ENCODE data around the gene CC2D1A.

DNA sequence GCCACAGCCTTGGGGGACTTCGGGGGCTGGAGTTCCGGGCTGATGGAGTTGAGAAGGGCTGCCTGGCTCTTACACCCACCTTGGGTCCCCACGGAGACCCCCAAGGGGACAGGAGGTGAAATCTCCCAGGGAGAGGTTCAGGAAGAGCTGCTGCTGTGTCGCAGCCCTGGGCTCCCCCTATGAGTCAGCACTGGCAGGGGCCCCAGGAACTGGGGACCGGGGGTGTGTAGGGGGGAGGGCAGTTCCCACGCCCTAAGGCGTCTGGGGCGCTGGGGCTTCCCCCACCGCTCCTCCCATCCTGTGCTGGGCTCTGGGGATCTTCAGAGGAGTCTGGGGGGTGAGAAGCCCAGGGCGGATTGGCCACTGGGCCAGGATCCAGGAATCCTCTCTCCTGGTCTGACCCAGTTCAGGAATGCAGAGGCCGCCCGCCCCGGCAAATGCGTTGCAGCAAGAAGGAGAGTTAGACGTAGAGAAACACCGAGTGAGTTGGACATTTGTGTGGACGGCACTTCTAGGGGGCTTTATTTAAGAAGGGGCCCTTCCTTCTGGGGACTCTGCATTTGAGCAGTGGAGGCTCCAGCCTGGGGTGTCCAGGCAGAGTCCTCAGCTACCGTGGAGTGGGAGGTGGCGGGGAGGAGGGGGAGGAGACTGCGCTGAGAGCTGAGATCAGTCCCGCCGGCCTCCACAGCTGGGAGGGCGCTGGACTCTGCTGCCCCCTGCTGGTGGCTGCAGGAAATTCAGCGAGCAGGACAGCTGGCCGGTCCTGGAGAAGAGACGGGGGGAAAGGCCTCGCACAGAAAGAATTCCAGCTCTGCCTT lies 44.1 kb upstream of the CC2D1A start:
- TF ChIP-seq, protein P1, sequence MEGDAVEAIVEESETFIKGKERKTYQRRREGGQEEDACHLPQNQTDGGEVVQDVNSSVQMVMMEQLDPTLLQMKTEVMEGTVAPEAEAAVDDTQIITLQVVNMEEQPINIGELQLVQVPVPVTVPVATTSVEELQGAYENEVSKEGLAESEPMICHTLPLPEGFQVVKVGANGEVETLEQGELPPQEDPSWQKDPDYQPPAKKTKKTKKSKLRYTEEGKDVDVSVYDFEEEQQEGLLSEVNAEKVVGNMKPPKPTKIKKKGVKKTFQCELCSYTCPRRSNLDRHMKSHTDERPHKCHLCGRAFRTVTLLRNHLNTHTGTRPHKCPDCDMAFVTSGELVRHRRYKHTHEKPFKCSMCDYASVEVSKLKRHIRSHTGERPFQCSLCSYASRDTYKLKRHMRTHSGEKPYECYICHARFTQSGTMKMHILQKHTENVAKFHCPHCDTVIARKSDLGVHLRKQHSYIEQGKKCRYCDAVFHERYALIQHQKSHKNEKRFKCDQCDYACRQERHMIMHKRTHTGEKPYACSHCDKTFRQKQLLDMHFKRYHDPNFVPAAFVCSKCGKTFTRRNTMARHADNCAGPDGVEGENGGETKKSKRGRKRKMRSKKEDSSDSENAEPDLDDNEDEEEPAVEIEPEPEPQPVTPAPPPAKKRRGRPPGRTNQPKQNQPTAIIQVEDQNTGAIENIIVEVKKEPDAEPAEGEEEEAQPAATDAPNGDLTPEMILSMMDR (IDR thresholded peaks at IDR 0.05) = peak; percentile 99
- TF ChIP-seq ZFX (IDR thresholded peaks at IDR 0.05; ENCODE audit: borderline replicate concordance) = no peak
